Transverse colon (tissue), 3 donors: Measurements from ENCODE around the gene C1QB.

Experiments
- EP300 ChIP-seq: sonication (generic); formaldehyde crosslinking; IDR thresholded peaks from one replicate; pipeline ENCODE4 v1.6.1; 2017; ENCODE audit warnings: antibody characterized with exemption, low read depth
- POLR2A ChIP-seq: fragments of 450-650 bp; IDR thresholded peaks from one replicate; pipeline ENCODE4 v1.6.1; 2016; ENCODE audit warnings: antibody characterized with exemption, mild to moderate bottlenecking, moderate library complexity
- TF ChIP-seq, protein P1 (sequence below), 5 experiments: fragments of 200-600 bp in 3 of 5; fragments of 450-650 bp in 2 of 5; sonication (generic) in 3 of 5; IDR thresholded peaks; 1 replicate in 2 of 5; 2 replicates in 3 of 5; pipeline ENCODE4 v1.5.1; 2016 to 2017; ENCODE audit warnings: antibody characterized with exemption in 5 of 5, inconsistent platforms in 3 of 5, mild to moderate bottlenecking in 2 of 5, moderate library complexity in 1 of 5

DNA sequence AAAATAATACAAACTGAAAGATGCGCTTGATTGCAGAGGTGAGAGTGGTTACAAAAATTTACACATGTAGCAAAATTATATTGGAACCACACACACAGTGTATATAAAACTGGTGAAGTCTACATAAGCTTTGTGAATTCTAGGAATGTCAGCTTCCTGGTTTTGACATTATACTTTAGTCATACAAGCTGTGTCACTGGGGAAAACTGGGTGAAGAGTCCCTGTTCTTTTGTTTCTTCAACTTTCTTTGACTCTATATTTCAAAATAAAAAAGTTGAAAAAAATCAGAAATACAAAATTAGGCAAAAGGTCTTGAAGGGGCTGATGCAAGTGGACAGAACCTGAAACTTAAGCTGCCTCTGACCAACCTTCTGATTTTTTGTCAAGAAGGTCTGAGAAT, 6.7 kb upstream of the C1QB start:
- TF ChIP-seq, protein P1, sequence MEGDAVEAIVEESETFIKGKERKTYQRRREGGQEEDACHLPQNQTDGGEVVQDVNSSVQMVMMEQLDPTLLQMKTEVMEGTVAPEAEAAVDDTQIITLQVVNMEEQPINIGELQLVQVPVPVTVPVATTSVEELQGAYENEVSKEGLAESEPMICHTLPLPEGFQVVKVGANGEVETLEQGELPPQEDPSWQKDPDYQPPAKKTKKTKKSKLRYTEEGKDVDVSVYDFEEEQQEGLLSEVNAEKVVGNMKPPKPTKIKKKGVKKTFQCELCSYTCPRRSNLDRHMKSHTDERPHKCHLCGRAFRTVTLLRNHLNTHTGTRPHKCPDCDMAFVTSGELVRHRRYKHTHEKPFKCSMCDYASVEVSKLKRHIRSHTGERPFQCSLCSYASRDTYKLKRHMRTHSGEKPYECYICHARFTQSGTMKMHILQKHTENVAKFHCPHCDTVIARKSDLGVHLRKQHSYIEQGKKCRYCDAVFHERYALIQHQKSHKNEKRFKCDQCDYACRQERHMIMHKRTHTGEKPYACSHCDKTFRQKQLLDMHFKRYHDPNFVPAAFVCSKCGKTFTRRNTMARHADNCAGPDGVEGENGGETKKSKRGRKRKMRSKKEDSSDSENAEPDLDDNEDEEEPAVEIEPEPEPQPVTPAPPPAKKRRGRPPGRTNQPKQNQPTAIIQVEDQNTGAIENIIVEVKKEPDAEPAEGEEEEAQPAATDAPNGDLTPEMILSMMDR (IDR thresholded peaks at IDR 0.05), result no peak
- no peak for TF ChIP-seq EP300
- TF ChIP-seq POLR2A, result no peak
